Prostate gland (tissue), 2 donors: ENCODE data around the gene OGDH. TPM values are rescaled to one million over a fixed set of nuclear protein-coding genes. Genes with fewer than 3 reads are reported as not detected.
"Not testable (repeated sequence)": the region's sequence is repeated elsewhere in the genome, so short reads cannot be mapped to it uniquely, and the experiment has no call there.

Experiments used
- DNase-seq: peaks from one replicate; pipeline ENCODE4 v3.0.0-alpha.2; 2019; ENCODE audit warnings: low spot score
- H3K27ac ChIP-seq, 2 donors: fragments of 200-600 bp; sonication (generic); 2 replicates each; pipeline ENCODE4 v1.5.1; 2017 to 2019
- H3K27me3 ChIP-seq: fragments of 200-600 bp; sonication (generic); replicated peaks from 2 replicates; pipeline ENCODE4 v1.5.1; 2019; ENCODE audit not compliant: insufficient read depth
- H3K36me3 ChIP-seq, 2 donors: fragments of 200-600 bp; sonication (generic); 1 replicate in 1 of 2; 2 replicates in 1 of 2; pipeline versions ENCODE4 v1.5.1 to v1.8.1; 2017 to 2019
- H3K4me1 ChIP-seq: fragments of 200-600 bp; sonication (generic); replicated peaks from 2 replicates; pipeline ENCODE4 v1.5.1; 2019
- H3K4me3 ChIP-seq, 2 donors: fragments of 200-600 bp; sonication (generic); 2 replicates each; pipeline ENCODE4 v1.5.1; 2017 to 2019
- H3K9me3 ChIP-seq: fragments of 200-600 bp; sonication (generic); 2 replicates; pipeline ENCODE4 v1.5.1; 2017
- POLR2A ChIP-seq: fragments of 450-650 bp; IDR thresholded peaks from one replicate; pipeline ENCODE4 v1.6.1; 2016; ENCODE audit warnings: antibody characterized with exemption, mild to moderate bottlenecking
- POLR2AphosphoS5 ChIP-seq: sonication (generic); formaldehyde crosslinking; IDR thresholded peaks from one replicate; pipeline ENCODE4 v1.6.1; 2017; ENCODE audit warnings: antibody characterized with exemption
- WGBS: methylation state at CpG from one replicate; pipeline ENCODE4 v1.1.5; 2018; 5-methylcytosine and 5-hydroxymethylcytosine counted together
- intact Hi-C: fragments of 100-400 bp; cut with DNase I; formaldehyde crosslinking; loops from one replicate; pipeline ENCODE4 v1.14.2; 2022
- total RNA-seq, 2 donors: library from RNA; depleted of rRNA; stranded (reverse); fragments of >200 nt; gene quantifications; one replicate each; pipeline ENCODE4 v1.1.0, GENCODE V29; 2016
- TF ChIP-seq, protein P1 (sequence below), 4 experiments: fragments of 200-600 bp in 2 of 4; fragments of 450-650 bp in 2 of 4; sonication (generic) in 2 of 4; IDR thresholded peaks; 1 replicate in 3 of 4; 2 replicates in 1 of 4; pipeline ENCODE4 v1.5.1; 2016 to 2019; ENCODE audit warnings: antibody characterized with exemption in 4 of 4, mild to moderate bottlenecking in 2 of 4, moderate library complexity in 2 of 4

OGDH gene
- total RNA-seq, 2 donors from 2014 or later, result 70.4 to 96.9 TPM

DNA sequence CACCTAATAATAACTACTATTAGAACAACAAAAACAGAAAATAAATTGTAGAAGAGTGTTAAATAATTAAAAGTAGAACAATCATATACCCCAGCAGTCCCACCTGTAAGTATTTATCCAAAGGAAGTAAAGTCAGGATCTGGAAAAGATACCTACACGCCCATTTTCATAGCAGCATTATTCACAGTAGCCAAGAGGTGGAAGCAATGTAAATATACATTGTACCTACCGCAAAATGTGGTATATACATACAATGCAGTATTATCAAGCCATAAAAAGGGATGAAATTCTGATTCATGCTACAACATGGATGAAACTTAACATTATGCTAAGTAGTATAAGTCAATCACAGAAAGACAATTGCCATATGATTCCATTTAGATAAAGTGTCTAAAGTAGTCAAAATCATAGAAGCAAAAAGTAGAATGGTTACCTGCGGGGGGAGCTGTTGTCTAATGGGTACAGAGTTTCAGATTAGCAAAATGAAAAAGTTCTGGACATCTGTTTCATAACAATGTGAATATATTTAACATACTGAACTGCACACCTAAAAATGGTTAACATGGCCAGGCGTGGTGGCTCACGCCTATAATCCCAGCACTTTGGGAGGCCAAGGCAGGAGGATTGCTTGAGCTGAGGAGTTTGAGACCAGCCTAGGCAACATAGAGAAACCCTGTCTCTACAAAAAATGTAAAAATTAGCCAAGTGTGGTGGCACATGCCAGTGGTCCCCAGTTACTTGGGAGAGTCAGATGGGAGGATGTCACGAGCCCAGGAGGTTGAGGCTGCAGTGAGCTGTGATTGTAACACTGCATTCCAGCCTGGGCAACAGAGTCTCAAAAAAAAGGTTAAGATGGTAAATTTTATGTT, 18.4 kb upstream of the OGDH start:
- no peak overlapping the region for H3K4me3 ChIP-seq
- H3K4me1 ChIP-seq, result no peaks in the 10 kb centered on the region
- no peaks in the 10 kb centered on the region for H3K27me3 ChIP-seq
- 21% methylated on average over 6 of the region's 6 CpGs for WGBS
- no peak overlapping the region for H3K27ac ChIP-seq
- no peaks in the 10 kb centered on the region for H3K9me3 ChIP-seq
- no peaks in the 10 kb centered on the region for H3K36me3 ChIP-seq
- intact Hi-C loops, result loop anchor here (10.0 kb wide), 1 partner anchor 527 kb away; the partner anchor contains the start of gene TBRG4
- peak; percentile 58 for DNase-seq
- TF ChIP-seq, protein P1, sequence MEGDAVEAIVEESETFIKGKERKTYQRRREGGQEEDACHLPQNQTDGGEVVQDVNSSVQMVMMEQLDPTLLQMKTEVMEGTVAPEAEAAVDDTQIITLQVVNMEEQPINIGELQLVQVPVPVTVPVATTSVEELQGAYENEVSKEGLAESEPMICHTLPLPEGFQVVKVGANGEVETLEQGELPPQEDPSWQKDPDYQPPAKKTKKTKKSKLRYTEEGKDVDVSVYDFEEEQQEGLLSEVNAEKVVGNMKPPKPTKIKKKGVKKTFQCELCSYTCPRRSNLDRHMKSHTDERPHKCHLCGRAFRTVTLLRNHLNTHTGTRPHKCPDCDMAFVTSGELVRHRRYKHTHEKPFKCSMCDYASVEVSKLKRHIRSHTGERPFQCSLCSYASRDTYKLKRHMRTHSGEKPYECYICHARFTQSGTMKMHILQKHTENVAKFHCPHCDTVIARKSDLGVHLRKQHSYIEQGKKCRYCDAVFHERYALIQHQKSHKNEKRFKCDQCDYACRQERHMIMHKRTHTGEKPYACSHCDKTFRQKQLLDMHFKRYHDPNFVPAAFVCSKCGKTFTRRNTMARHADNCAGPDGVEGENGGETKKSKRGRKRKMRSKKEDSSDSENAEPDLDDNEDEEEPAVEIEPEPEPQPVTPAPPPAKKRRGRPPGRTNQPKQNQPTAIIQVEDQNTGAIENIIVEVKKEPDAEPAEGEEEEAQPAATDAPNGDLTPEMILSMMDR (IDR thresholded peaks at IDR 0.05), result peak; percentile 23 to 78 (median 58)
- peak; percentile 54 for TF ChIP-seq POLR2AphosphoS5
- TF ChIP-seq POLR2A, result no peak

DNA sequence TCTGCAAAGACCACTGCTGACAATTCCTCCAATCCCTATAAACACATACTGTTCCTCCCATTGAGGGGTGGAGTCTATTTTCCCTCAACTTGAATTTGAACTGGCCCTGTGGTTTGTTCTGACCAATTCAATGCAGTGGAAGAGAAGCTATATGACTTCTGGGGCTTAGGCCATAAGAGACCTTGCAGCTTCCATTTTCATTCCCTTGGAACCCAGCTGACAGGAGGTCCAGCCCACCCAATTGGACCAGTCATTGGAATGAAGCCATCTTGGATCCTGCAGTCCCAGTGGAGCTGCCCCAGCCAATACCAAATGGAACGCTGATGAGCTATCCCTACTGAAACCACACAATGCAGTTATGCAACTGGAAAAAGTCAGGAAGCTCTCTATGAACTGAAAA, 15.5 kb upstream of the OGDH start:
- Histone ChIP-seq H3K9me3 (no peaks in the 10 kb centered on the region), H3K4me3 (no peak overlapping the region), H3K4me1 (no peaks in the 10 kb centered on the region), H3K27ac (no peak overlapping the region), H3K27me3 (no peaks in the 10 kb centered on the region), H3K36me3 (no peaks in the 10 kb centered on the region)
- no peak for DNase-seq
- intact Hi-C loops, result no loop called here
- WGBS, result 83% methylated on average over 1 of the region's 1 CpG
- TF ChIP-seq POLR2AphosphoS5 (no peak), POLR2A (no peak)
- TF ChIP-seq, protein P1 (IDR thresholded peaks at IDR 0.05), result no peak

DNA sequence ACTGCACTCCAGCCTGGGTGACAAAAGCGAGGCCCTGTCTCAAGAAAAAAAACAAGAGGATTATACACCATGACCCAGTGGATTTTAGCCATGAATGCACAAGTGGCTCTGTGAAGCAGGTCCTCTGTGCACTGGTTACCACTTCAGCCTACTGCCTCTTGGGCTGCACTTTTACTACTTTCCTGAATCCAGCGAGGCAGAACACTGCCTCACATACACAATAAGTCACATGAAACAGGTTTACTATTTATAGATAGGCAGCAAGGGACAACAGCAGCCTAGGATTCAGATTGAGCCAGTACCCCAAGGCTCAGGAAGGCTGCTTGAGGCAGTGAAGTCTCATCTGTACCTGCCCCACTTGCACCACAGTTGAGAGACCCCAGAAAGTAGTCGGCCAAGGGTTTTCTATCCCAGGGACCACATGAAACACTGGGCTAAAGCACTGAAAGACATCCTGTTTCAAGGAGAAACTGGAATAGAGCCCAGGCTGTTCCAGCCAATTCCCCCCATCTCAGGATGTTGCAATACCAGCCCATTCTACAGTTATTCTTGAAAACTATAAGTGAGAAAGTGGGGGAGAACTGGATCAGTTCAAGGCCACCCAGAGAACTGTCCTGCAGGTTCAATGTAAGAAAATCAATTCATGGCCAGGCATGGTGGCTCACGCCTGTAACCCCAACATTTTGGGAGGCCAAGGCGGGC, 10.3 kb upstream of the OGDH start:
- no peak overlapping the region for H3K4me3 ChIP-seq
- no peak for DNase-seq
- no peaks in the 10 kb centered on the region for H3K36me3 ChIP-seq
- no peaks in the 10 kb centered on the region for H3K4me1 ChIP-seq
- no peaks in the 10 kb centered on the region for H3K9me3 ChIP-seq
- WGBS, result 77% methylated on average over 5 of the region's 5 CpGs
- H3K27me3 ChIP-seq, result no peaks in the 10 kb centered on the region
- no peak overlapping the region for H3K27ac ChIP-seq
- no peak for TF ChIP-seq POLR2A
- TF ChIP-seq, protein P1 (IDR thresholded peaks at IDR 0.05), result no peak
- no peak for TF ChIP-seq POLR2AphosphoS5
- intact Hi-C loops, result no loop called here

DNA sequence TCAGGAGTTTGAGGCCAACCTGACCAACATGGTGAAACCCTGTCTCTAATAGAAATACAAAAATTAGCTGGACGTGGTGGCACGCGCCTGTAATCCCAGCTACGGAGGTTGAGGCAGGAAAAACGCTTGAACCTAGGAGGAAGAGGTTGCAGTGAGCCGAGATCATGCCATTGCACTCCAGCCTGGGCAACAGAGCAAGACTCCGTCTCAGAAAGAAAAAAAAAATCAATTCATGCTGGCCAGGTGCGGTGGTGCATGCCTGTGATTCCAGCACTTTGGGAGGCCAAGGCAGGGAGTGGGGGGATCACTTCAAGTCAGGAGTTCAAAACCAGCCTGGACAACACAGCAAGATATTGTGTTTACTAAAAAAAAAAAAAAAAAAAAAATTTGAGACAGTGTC, 9.2 kb upstream of the OGDH start:
- H3K4me1 ChIP-seq, DNase-seq, H3K27me3 ChIP-seq, intact Hi-C loops, H3K4me3 ChIP-seq, H3K9me3 ChIP-seq, H3K27ac ChIP-seq, H3K36me3 ChIP-seq: not testable (repeated sequence)
- 85% methylated on average over 8 of the region's 8 CpGs for WGBS

DNA sequence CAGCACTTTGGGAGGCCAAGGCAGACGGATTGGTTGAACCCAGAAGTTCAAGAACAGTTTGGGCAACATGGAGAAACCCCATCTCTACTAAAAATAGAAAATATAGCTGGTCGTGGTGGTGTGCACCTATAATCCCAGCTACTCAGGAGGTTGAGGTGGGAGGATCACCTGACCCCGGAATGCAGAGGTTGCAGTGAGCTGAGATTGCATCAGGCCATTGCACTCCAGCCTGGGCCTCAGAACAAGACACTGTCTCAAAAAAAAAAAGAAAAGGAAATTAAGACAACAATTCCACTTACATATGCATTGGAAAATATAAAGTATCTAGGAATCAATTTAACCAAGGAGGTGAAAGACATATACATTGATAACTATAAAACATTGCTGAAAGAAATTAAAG, 7.2 kb upstream of the OGDH start:
- DNase-seq, result no peak
- intact Hi-C loops, result no loop called here
- Histone ChIP-seq H3K9me3 (no peaks in the 10 kb centered on the region), H3K4me1 (no peaks in the 10 kb centered on the region), H3K36me3 (no peaks in the 10 kb centered on the region), H3K27ac (no peak overlapping the region), H3K4me3 (no peak overlapping the region), H3K27me3 (no peaks in the 10 kb centered on the region)
- TF ChIP-seq, protein P1 (IDR thresholded peaks at IDR 0.05), result no peak
- no peak for TF ChIP-seq POLR2A
- TF ChIP-seq POLR2AphosphoS5, result no peak
- 71% methylated on average over 3 of the region's 3 CpGs for WGBS
